Inferior parietal cortex (tissue), 1 donor: ENCODE data around the gene OSBPL5.
"Not testable (repeated sequence)": the region's sequence is repeated elsewhere in the genome, so short reads cannot be mapped to it uniquely, and the experiment has no call there.

ENCODE experiments used
- DNase-seq: peaks from one replicate; pipeline ENCODE4 v3.0.0-alpha.2; 2016; ENCODE audit errors: extremely low spot score

Gene OSBPL5

DNA sequence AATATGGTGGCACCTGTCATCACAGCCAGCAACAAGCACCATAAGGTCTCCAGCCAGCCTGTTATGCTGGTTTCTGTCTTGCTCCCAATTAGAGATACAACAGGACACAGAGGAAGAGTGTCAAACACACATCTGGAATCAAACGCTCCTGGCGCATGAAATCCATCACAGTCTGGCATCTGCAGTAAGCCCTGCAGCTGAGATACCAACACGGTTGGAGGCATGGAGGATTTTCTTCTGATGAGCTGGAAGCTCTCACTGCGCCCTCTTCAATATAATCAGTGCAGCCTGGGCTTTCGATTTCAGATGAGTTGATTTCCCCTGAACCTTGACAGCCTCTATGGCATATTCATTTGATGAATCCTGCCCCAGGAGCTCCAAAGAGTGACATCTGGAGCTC, 80.1 kb downstream of the OSBPL5 start:
- no peak for DNase-seq

DNA sequence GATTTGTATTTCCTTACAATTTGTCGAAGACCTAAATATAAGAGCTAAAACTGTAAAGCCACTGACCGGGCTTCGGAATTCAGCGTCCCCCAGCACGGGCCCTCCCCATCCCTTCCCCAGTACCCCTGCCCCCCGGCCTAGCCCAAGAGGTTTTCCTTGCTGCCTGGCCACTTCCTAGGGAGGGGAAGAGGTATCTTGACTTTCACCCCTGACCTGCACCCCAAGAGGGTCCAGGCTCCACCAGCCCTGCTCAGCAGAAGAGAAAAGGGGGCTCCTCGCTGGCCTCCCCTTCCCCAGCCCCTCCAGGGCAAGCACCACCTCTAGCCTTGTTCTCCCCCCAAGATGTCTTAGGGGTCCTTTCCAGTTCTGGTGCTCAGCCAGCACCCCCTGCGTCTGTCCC, 81.8 kb downstream of the OSBPL5 start:
- DNase-seq: no peak

DNA sequence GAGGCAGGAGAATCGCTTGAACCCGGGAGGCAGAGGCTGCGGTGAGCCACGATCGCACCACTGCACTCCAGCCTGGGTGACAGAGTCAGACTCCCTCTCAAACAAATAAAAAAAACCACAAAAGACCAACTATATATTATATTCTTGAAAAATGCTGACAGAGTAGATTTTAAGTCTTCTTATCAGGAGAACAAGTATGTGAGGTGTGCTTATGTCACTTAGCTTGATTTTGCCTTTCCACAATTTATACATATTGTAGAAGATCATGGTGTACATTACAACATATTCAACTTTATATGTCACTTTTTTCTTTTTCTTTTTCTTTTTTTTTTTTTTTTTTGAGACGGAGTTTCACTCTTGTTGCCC, 83.7 kb downstream of the OSBPL5 start:
- DNase-seq: no peak

DNA sequence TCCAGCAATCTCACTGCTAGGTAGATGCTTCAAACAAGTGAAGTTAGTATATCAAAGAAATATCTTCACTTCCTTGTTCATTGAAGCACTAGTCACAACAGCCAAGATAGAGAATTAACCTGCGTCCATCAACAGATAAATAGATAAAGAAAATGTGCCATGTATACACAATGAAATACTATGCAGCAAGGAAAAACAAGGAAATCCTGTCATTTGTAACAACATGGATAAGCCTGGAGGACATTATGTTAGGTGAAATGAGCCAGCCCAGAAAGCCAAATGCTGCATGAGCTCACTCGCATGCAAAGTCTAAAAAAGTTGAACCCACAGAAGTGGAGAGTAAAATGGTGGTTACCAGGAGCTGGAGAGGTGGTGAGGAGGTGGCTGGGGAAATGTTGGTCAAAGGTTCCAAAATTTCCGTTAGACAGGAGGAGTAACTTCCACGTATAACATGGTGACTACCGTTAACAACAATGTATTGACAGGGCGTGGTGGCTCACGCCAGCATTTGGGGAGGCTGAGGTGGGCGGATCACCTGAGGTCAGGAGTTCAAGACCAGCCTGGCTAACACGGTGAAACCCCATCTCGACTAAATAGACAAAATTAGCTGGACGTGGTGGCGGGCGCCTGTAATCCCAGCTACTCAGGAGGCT, 84.3 kb downstream of the OSBPL5 start:
- DNase-seq: no peak

GRCh38 chr11:3080104-3080503, 85.0 kb downstream of the OSBPL5 start:
- DNase-seq: no peak

GRCh38 chr11:3077846-3078440, 87.2 kb downstream of the OSBPL5 start:
- DNase-seq: no peak

DNA sequence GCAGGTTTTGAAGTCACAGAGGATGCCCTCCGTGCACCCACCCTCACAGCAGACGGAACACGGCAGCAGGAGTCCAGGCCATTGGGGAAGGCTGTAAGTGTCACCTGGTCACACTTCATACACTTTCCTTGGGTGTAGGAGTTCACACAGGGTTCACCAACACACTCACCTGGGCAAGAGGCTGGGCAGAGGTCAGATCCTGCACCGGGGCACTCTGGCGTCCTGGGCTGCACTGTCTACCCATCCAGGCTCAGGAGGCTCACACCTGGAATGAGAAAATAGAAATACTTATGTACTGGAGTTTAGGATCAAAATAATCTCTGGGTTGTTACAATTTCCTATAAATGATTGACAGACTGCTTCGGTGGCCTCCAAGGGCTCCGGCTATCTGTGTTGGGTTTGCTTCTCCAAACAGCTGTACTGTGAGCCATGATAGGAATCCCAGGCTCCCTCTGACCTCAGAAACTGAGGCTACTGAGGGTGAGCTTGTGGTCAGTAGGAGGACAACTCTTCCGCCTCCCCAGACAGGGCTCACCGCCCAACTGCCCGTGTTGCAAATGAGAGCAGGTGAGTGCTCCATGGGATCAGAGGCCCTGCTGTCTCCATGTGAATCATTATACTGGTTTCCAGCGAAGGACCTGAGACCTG, 87.8 kb downstream of the OSBPL5 start:
- DNase-seq: no peak

DNA sequence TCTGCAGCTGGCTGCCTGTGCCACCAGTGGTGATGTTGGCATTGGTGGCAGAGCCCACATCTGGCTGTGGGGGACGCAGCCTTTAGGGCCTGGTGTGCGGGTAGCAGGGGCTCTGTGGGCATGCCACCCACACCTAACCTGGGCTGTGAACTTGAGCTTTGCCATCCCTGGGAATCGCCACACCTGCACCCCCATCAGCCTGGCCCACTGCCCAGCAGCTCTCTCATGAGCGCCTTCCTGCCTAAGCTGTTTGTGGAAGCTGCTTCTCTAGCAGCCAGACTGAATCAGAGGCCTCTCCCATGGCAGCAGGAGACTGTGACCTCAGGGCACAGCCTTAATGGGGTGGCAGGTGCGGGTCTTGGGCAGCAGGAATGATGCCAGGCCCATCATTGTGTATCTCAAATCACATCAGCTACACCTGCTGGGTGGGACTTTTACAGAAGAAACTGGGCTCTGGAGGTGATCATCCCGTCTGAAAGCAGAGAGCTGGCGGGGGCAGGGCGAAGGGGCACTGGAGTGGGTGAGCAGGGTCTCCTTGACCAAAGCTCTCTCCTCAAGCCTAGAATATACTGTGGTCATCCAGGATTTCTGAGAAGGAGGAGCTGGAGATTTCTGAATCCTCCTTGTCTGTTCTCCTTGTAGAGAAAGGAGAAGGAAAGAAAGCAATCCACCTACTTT, 90.1 kb downstream of the OSBPL5 start:
- no peak for DNase-seq

DNA sequence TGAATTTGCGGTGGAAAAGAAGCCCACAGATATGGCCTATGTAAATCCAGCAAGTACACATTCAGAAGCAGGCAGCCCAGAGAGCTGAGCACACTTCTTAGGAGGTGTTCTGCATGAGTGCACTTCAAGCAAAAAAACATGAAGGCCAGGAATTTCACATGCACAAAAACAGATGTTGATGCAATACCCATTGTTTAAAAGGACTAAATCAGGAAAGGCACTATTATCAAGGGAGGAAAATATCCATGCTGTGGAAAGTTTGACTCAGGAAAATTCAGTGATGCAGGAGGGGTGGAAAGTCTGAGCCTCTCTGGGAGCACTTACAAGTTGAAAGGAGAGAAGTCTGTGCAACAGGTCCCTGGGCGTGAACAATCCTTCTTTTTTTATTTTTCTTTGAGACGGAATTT, 92.1 kb downstream of the OSBPL5 start:
- DNase-seq: no peak

DNA sequence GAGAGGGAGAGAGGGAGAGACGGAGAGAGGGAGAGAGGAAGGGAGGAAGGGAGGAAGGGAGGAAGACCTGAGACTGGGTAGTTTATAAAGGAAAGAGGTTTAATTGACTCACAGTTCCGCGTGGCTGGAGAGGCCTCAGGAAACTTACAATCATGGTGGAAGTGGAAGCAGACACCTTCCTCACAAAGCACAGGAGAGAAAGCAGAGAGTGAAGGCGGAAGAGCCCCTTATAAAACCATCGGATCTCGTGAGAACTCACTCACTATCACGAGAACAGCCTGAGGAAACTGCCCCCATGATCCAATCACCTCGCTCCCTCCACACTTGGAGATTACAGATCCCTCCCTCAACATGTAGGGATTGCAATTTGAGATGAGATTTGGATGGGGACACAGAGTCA, 95.7 kb downstream of the OSBPL5 start:
- no peak for DNase-seq

- DNase-seq: not testable (repeated sequence)
Measured at GRCh38 chr11:3066308-3066707, 98.8 kb downstream of the OSBPL5 start.

- DNase-seq: not testable (repeated sequence)
Measured at GRCh38 chr11:3064709-3065108, 100.4 kb downstream of the OSBPL5 start.

GRCh38 chr11:3063876-3064275, 101.2 kb downstream of the OSBPL5 start:
- not testable (repeated sequence) for DNase-seq

DNA sequence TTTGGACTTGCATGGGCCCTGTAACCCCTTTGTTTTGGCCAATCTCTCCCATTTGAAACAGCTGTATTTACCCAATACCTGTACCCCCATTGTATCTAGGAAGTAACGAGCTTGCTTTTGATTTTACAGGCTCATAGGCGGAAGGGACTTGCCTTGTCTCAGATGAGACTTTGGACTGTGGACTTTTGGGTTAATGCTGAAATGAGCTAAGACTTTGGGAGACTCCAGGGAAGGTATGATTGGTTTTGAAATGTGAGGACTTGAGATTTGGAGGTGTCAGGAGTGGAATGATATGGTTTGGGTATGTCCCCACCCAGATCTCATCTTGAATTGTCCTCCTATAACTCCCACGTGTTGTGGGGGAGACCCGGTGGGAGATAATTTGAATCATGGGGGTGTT, 101.7 kb downstream of the OSBPL5 start:
- DNase-seq: not testable (repeated sequence)

DNA sequence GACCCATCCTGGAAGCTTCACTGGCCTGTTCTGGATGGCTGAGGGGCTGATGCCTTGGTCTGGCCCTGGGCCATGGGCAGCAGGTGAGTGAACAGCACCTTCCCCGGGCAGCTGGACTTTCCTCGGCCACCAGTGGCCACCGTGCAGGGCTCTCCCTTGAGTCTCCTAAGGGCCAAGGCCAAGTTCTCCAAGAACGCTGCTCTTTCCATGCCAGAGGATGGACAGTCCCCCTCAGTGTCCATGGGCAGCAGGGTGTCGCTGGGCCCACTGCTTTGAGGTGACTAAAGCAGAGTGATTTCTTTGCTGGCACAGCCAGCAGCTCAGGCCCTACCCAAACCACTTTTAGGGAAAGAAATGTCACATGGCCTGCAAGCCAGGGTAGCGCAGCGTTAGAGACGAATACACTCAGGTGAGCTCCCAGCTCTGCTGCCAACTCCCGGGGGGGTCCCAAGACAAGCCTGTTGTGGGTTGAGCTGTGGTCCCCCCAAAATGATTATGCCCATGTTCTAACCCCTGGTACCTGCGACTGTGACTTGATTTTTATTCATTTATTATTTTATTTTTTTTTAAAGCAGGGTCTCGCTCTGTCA, 104.6 kb downstream of the OSBPL5 start:
- no peak for DNase-seq

DNA sequence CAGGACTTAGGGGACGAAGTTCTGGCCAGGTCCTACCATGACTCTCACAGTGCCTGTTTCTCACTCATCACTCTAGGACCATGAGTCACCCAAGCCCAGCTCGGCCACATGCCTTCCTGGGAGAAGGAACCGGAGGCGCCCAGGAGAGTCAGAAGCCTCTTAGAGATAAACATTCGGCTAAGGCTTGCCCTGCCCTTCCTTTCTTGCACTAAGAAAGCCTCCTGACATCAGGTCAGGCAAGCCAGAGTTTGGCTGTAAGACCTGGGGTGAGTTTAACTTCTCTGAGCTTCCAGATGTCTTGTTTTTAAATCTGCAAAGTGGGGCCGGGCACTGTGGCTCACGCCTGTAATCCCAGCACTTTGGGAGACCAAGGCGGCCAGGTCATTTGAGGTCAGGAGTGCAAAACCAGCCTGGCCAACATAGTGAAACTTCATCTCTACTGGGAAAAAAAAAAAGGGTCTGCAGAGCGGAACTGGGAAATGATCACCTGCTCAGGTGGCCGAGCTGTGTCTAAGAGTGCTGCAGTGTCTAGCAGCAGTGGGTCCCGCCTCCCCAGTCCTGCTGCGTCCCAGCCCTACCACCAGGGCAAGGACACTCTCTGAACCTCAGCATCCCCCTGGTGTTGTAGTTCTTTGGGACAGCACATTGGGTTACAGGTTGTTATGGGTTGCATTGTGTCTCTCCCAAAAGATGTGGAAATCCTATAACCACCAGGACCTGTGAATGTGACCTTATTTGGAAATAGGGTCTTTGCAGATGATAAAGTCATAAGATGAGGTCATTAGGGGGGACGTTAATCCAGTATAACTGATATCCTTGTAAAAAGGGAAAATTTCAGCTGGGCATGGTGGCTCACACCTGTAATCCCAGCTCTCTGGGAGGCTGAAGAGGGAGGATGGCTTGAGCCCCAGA, 106.1 kb downstream of the OSBPL5 start:
- no peak for DNase-seq

GRCh38 chr11:3057069-3057963, 107.8 kb downstream of the OSBPL5 start, which contains the start of gene CARS1:
Gene CARS1, minus strand, starts transcription at chr11:3057423. Its CDS starts 56 bp downstream, at chr11:3057367.
- peak; percentile 96 for DNase-seq

DNA sequence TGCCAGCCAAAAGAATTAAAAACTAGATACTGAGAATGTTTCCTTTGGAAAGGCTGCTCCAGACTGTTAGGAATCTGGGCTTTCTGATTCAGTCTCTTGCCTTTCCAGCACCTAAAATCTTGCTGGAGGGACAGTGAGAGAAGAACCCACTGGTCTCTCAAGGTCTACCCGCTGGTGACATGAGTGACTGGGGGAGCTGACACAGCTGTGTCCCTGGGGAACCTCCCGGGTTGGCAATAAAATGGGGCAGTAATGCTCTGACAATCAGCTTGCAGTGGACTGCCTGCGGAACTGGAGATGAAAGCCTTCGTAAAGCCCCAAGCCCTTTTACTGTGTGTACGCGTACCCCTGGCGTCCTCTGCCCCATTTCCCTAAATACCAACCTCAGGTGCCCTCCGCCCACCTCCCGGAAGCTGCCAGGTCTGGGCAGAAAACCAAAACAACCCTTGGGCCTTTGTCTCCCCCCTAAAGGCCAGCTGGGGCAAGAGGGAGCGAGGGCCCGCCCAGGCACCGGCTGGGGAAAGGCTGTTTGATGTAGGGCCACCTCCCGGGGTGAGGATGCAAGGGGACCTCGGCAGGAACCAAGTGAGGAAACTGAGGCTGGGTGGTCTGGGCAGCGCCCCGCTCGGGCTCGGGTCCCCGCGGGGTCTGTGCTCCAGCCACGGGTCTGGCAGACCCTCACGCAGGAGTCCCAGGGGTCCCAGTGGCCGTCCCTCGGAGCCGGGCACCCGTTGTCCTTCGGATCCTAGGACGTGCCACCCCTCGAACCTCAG, 108.6 kb downstream of the OSBPL5 start:
- no peak for DNase-seq

DNA sequence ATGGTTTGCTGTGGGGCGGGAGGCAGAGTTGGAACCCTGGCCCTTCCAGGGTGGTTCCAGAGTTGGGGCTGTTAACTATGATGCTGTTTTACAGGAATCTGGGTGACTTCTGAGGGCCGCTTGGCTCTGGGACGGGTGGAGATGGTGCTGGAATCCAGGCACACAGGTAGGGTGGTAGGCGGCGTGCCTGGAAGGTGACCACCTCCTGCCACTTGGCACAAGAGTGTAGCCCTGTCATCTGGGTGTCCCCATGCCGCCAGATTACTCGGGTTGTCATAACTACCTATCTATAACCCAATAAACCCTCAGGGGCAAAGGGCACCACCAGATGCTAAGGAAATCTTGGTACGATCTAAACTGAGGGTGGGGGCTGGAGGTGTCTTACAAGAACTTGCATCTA, 109.2 kb downstream of the OSBPL5 start:
- DNase-seq: no peak
